Loucy (cell line): ENCODE measurements around the gene ITLN1.
"Not testable (repeated sequence)": the region's sequence is repeated elsewhere in the genome, so short reads cannot be mapped to it uniquely, and the experiment has no call there.

Source experiments
- H2AFZ ChIP-seq: fragments of 200-600 bp; sonication (generic); 2 replicates; pipeline ENCODE4 v1.6.0; 2016; ENCODE audit warnings: antibody characterized with exemption, mild to moderate bottlenecking, low read length, moderate library complexity
- H3F3A ChIP-seq: fragments of 200-600 bp; 2 replicates; pipeline ENCODE4 v1.6.0; 2016; ENCODE audit warnings: antibody characterized with exemption, low read depth, mild to moderate bottlenecking
- H3K27me3 ChIP-seq: fragments of 200-600 bp; sonication (generic); 2 replicates; pipeline ENCODE4 v1.6.1; 2014; ENCODE audit warnings: low read length, mild to moderate bottlenecking; ENCODE audit not compliant: insufficient read depth, poor library complexity, severe bottlenecking
- H3K36me3 ChIP-seq: fragments of 200-600 bp; sonication (generic); 2 replicates; pipeline ENCODE4 v1.6.1; 2016; ENCODE audit warnings: low read length; ENCODE audit not compliant: insufficient read depth
- H3K4me1 ChIP-seq: fragments of 200-600 bp; sonication (generic); 2 replicates; pipeline ENCODE4 v1.5.1; 2014; ENCODE audit warnings: low read length, mild to moderate bottlenecking; ENCODE audit not compliant: insufficient read depth, poor library complexity, severe bottlenecking
- H3K4me2 ChIP-seq: fragments of 200-600 bp; sonication (generic); 2 replicates; pipeline ENCODE4 v1.6.0; 2014; ENCODE audit warnings: antibody characterized with exemption, low read length, low read depth, mild to moderate bottlenecking; ENCODE audit not compliant: poor library complexity, severe bottlenecking
- H3K4me3 ChIP-seq: fragments of 200-600 bp; sonication (generic); 2 replicates; pipeline ENCODE4 v1.5.1; 2014; ENCODE audit warnings: low read length, mild to moderate bottlenecking, mixed read lengths; ENCODE audit not compliant: poor library complexity, severe bottlenecking
- H3K79me2 ChIP-seq: fragments of 200-600 bp; sonication (generic); 2 replicates; pipeline ENCODE4 v1.6.1; 2014; ENCODE audit warnings: low read length; ENCODE audit not compliant: insufficient read depth
- H3K9ac ChIP-seq: fragments of 200-600 bp; sonication (generic); 2 replicates; pipeline ENCODE4 v1.6.0; 2014; ENCODE audit warnings: mild to moderate bottlenecking, low read depth, low read length, moderate library complexity; ENCODE audit not compliant: poor library complexity, severe bottlenecking
- H3K9me2 ChIP-seq: fragments of 200-600 bp; sonication (generic); replicated peaks from 2 replicates; pipeline ENCODE4 v1.6.1; 2016; ENCODE audit warnings: low read depth, low read length, mixed read lengths
- H3K9me3 ChIP-seq: fragments of 200-600 bp; sonication (generic); 2 replicates; pipeline ENCODE4 v1.6.1; 2014; ENCODE audit warnings: mild to moderate bottlenecking, antibody characterized with exemption, low read length, low read depth; ENCODE audit not compliant: insufficient read depth
- H4K20me1 ChIP-seq: fragments of 200-600 bp; sonication (generic); 2 replicates; pipeline ENCODE4 v1.6.0; 2014; ENCODE audit warnings: antibody characterized with exemption, low read length, mild to moderate bottlenecking; ENCODE audit not compliant: insufficient read depth, poor library complexity, severe bottlenecking
- CTCF ChIP-seq: fragments of 200-600 bp; sonication (generic); conservative IDR thresholded peaks from 2 replicates; pipeline ENCODE4 v1.5.1; 2014; ENCODE audit warnings: mild to moderate bottlenecking, antibody characterized with exemption, low read length
- EZH2phosphoT487 ChIP-seq: fragments of 200-600 bp; IDR thresholded peaks from 2 replicates; pipeline ENCODE4 v1.6.1; 2018; ENCODE audit warnings: antibody characterized with exemption, mild to moderate bottlenecking, moderate library complexity, borderline replicate concordance

ITLN1 gene

DNA sequence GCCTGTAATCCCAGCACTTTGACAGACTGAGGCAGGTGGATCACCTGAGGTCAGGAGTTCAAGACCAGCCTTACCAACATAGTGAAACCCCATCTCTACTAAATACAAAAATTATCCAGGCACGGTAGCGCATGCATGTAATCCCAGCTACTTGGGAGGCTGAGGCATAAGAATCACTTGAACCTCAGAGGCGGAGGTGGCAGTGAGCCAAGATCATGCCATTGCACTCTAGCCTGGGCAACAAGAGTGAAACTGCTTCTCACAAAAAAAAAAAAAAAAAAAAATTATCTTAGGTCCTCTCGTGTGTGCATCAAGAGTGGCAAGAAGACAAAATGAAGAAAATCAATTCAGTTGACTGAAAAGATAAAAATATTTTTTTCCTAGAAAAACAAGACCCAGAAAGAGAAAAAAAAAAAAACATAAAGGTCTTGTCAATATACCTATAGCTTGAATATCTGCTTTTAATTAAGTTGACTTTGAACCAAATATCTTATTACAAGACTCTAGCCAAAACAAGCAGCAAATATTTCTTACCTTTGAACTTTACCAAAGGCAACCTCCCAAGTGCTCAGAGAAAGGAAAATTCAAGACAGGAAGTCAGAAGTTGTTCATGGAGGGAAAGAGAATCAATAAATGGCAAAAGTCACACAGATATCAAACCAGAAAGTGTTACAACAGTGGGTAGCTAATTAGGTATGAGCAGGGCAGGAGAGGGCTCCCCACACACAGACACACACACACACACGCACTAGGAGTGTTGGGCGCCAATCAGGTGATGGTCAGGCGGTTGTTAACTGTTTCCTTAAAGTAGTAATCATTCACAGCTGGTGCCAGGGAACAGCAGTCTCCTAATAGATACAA is 40.0 kb upstream of the ITLN1 start:
- Histone ChIP-seq H3K9me2 (no peaks in the 10 kb centered on the region), H3K9me3 (peaks cover 18% of the 10 kb centered on the region; the same call in 1 of the 2 replicates), H3K36me3 (no peaks in the 10 kb centered on the region), H3K27me3 (peaks cover 5% of the 10 kb centered on the region), H3K4me3 (no peak overlapping the region), H3K4me1 (no peaks in the 10 kb centered on the region), H3F3A (no peaks in the 10 kb centered on the region), H3K4me2 (no peak overlapping the region), H4K20me1 (no peaks in the 10 kb centered on the region), H3K79me2 (no peaks in the 10 kb centered on the region), H2AFZ (no peak overlapping the region), H3K9ac (no peak overlapping the region)
- TF ChIP-seq EZH2phosphoT487 (no peak), CTCF (no peak)

- no peaks in the 10 kb centered on the region for H3K79me2 ChIP-seq
- no peak overlapping the region for H3K4me2 ChIP-seq
- no peak overlapping the region for H2AFZ ChIP-seq
- H3K9me2 ChIP-seq, result no peaks in the 10 kb centered on the region
- peaks cover 5% of the 10 kb centered on the region for H3K27me3 ChIP-seq
- TF ChIP-seq EZH2phosphoT487 (no peak), CTCF (no peak)
- H3K36me3 ChIP-seq, result no peaks in the 10 kb centered on the region
- H3K4me1 ChIP-seq, result no peaks in the 10 kb centered on the region
- peaks cover 6% of the 10 kb centered on the region; the same call in 1 of the 2 replicates for H3K9me3 ChIP-seq
- H3K4me3 ChIP-seq, result no peak overlapping the region
- no peaks in the 10 kb centered on the region for H4K20me1 ChIP-seq
- no peaks in the 10 kb centered on the region for H3F3A ChIP-seq
- H3K9ac ChIP-seq, result no peak overlapping the region
Observed at GRCh38 chr1:160916666-160917065, 31.7 kb upstream of the ITLN1 start.

GRCh38 chr1:160913229-160913628 is 28.2 kb upstream of the ITLN1 start:
- H2AFZ ChIP-seq, H4K20me1 ChIP-seq, H3K9me2 ChIP-seq, H3K4me3 ChIP-seq, H3K4me2 ChIP-seq, H3K36me3 ChIP-seq, H3K9ac ChIP-seq, H3F3A ChIP-seq, H3K79me2 ChIP-seq, H3K27me3 ChIP-seq, H3K9me3 ChIP-seq, H3K4me1 ChIP-seq: not testable (repeated sequence)

GRCh38 chr1:160911925-160912324 is 26.9 kb upstream of the ITLN1 start:
- no peaks in the 10 kb centered on the region for H4K20me1 ChIP-seq
- no peak overlapping the region for H3K4me2 ChIP-seq
- no peaks in the 10 kb centered on the region for H3K4me1 ChIP-seq
- H3F3A ChIP-seq, result no peaks in the 10 kb centered on the region
- H3K27me3 ChIP-seq, result no peaks in the 10 kb centered on the region
- no peaks in the 10 kb centered on the region for H3K79me2 ChIP-seq
- no peak overlapping the region for H2AFZ ChIP-seq
- H3K36me3 ChIP-seq, result no peaks in the 10 kb centered on the region
- H3K9ac ChIP-seq, result no peak overlapping the region
- H3K9me2 ChIP-seq, result no peaks in the 10 kb centered on the region
- no peak overlapping the region for H3K4me3 ChIP-seq
- no peaks in the 10 kb centered on the region for H3K9me3 ChIP-seq
- no peak for TF ChIP-seq EZH2phosphoT487
- no peak for TF ChIP-seq CTCF
